GM10847 (cell line): ENCODE measurements around the gene KCNH8.

ENCODE experiments used
- POLR2A ChIP-seq: IDR thresholded peaks from 2 replicates; pipeline ENCODE4 v1.6.1; 2011; ENCODE audit not compliant: insufficient read length; ENCODE audit errors: extremely low read depth

Gene KCNH8

DNA sequence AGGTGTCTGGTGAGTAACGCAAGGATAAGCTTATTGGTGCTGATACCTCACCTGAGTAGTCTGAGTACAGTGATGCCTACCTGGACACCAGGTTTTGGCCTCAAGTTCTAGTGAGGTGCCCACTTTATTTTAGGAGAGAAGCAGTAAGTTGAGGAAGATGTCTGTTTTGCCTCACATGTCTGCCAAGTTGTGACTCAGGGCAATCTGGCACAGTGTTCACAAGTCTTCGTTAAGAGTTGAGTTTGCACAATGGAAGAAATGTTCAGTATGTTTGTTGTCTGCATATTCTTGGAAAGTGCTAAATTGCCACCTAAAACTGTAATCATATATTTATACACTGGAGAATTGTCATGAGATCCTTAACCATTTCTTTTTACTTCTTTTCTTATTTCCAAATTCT lies 122.2 kb downstream of the KCNH8 start:
- TF ChIP-seq POLR2A, result no peak

DNA sequence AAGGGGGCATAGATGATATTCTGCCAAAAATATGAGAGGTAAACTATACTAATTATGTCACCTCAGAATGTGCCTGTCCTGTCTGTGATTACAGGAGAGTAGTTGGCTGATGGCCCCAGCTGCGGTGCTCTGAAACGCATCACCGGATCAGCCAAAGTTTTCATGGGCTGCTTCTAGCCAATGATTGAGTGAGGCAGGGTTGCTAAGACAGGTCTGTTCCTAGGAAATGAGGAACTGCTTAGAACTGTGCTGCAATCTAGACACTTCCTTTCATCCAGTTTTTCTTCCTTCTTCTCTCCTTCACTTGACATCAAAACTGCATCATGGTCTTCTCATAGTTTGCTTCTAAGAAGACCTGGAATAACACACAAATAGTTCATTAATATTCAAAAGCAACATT lies 124.0 kb downstream of the KCNH8 start:
- TF ChIP-seq POLR2A, result no peak

DNA sequence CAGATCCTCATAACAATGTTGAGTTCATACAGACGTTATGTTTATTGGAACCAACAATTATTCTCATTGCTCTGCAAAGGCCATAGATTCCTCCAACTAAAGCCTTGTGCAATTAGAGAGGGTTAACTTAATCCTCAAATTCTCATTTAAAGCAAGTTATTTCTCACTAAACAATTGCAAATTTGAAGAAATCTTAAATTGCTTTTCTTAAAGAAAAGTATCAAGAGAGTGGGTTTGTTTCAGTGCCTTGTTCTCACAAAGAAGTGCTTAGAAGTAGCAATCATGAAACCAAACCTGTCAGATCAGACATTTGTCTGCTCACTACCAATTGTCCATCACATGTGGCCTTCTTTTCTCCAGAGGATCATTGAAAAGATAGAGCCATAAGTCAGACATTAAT lies 124.8 kb downstream of the KCNH8 start:
- TF ChIP-seq POLR2A, result no peak

DNA sequence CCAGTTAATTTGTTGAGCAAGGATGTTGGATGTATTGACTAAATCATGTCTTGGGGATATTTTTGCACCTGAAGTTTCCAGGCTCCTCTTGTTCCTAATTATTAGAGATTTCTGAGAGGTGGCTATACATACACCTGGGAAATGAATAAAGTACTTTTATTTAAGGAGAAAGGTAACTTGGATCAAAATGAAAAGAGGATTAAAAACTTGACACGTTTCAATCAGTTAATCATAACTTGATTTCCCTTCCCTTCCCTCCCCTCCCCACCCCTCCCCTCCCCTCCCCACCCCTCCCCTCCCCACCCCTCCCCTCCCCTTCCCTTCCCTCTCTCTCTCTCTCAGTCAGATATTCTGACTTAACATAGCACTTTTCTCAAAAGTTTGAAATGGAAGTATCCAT lies 126.3 kb downstream of the KCNH8 start:
- no peak for TF ChIP-seq POLR2A

DNA sequence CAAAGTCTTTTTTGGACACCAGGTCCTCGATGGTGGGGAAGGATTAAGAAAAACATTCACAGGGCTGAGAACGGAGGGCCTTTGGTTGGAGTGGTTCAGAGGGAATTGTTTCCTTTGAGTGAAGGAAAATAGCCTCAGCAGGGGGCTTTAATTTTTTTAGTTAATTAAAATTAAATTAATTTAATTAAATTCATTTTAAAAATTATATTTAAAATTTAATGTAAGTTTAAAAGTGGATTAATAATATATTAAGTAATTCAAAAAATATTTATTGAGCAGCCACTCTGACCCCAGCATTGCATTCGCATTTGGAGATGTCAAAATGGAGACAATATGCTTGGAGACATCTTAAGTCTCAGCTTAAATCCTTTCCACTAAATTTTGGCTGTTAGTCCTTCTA lies 136.7 kb downstream of the KCNH8 start:
- no peak for TF ChIP-seq POLR2A

DNA sequence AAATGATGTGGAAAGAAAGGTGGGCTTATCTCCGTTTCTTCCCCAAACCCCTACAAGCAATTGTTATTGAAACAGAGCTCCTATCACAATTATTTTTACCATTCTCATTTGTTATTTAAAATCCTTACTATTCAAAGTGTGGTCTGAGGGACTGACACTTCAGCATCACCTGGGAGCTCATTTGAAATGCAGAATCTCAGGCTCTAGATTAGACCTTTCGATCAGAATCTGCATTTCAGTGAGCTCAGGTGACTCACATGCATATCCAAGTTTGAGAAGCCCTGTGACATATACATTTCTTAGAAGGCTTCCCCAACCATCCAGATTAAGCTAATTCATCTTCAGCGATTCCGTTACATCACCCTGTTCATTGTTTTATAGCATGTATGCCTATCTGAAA lies 145.0 kb downstream of the KCNH8 start:
- TF ChIP-seq POLR2A, result no peak

DNA sequence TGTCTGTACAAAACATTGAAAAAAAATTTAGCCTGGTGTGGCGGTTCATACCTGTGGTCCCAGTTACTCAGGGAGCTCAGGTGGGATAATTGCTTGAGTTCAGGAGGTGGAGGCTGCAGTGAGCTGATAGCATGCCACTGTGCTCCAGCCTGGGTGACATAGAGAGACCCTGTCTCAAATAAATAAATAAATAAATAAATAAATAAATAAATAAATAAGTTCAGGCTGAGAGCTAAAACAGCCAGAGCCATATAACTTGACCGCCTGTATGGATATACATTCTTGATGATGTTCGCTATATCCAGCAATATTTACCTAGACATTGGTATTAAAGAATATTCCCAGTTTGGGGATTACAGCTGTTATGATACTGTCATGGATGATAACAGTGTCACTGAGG lies 146.9 kb downstream of the KCNH8 start:
- no peak for TF ChIP-seq POLR2A

DNA sequence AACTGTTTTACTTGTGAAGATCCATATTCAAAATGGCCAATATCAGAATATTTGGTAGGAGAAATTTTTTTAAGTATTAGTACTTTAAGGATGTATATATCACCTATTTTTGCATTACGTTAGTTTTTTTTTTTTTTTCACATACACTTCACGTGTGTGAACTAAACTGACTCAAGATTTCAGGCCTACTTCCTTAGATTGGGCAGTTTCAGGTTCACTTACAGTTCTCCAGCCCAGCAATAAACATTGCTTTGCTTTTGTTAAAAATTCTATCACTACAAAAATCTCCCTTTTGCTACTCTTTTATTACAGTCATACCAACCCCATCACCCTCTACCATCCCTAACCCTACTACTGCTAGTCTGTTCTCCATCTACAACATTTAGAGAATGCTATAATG lies 183.6 kb downstream of the KCNH8 start:
- no peak for TF ChIP-seq POLR2A

DNA sequence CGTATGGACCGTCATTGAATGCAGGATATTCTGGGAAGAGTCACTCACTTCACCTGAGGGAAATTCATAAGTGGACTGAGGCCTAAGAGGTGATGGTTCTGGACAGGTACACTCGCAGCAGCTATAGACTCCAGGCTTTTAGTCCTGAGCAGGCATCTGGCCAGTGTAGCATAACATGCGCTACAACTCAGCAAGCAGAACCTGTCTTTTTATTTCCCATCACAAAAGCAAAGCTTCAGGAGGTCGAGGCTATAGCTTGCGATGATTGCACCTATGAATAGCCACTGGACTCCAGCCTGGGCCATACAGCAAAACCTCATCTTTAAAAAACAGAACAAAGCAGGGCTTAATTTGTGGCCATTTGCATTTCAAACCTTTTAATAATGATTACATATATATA lies 185.8 kb downstream of the KCNH8 start:
- no peak for TF ChIP-seq POLR2A

DNA sequence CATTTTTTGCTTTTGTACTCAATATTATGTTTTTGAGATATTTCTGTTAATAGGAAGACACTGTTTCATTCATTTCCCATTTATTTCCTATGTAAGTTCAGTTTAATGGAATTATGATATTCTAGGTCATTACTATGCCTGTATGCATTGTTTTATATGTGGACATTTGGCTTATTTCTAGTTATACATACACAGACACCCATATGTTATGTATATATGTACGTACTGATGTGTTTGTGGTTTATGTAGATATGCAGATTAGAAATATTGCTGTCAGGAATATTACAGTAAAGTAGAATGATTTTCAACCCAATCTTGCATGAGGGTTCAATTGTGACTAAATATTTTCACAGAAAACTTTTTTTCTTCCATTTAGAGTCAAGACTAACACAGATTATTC lies 190.5 kb downstream of the KCNH8 start:
- TF ChIP-seq POLR2A, result no peak

DNA sequence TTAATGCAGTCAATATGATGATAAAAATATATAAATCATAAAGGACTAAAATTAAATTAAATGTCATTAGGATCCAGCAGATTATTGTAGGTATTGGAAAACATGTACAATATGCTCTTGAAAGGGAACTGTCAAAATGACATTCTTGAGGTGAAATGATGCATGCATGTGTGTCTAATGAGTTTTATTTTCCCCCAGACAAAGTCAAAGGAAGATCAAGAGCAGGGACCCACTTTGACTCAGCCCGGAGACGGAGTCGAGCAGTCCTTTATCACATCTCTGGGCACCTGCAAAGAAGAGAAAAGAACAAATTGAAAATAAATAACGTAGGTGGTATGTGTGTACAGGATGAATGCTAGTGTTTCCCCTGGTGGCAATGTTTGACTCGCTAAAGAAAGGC lies 194.1 kb downstream of the KCNH8 start:
- TF ChIP-seq POLR2A, result no peak

DNA sequence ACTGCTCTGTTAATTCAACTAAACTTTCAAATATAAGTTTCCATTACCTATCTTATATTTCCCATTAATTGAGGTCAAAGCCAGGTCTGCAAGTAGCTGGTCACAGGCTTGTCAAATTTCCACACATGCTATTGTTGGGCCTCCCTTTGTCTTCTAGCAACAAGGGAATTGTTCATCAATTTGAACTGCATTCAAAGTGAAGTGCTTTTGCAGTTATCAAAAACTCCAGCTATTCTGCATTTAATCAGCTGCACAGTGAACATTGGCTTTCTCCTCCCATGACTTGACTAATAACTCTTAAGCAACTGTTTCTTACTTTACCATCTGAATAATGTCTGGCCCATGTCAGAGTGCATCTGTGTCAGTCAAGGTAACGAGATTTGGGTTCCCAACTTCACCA lies 198.4 kb downstream of the KCNH8 start:
- TF ChIP-seq POLR2A, result no peak

DNA sequence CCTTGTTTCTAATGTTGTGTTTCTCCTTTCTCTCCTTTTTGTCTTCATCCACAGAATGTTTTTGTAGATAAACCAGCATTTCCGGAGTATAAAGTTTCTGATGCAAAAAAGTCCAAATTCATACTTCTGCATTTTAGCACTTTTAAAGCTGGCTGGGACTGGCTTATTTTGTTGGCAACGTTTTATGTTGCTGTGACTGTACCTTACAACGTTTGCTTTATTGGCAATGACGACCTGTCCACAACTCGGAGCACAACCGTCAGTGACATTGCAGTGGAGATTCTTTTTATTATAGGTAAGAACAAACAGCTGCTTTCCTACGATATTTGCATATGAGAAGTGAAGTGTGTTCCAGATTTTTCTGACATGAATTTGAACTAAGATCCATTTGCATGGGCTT lies 199.4 kb downstream of the KCNH8 start:
- TF ChIP-seq POLR2A, result no peak

DNA sequence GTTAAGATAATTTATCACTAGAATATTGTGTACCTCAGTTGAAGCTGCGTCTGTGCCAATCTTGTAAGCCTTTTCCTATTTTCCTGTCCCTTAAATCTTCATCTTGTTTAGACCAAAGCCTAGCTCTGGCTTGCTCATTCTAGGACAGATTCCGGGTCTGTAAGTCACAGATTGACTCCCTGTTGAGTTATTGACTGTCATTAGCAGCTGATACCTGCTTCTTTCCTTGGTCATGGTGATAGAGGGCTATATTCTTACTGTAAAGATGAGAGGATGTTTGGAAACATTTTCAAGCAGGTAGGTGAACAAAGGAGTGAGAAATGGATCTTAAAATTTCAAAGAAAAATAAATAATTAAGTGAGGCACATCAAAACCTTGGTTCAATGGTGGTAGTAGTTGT lies 200.2 kb downstream of the KCNH8 start:
- no peak for TF ChIP-seq POLR2A

DNA sequence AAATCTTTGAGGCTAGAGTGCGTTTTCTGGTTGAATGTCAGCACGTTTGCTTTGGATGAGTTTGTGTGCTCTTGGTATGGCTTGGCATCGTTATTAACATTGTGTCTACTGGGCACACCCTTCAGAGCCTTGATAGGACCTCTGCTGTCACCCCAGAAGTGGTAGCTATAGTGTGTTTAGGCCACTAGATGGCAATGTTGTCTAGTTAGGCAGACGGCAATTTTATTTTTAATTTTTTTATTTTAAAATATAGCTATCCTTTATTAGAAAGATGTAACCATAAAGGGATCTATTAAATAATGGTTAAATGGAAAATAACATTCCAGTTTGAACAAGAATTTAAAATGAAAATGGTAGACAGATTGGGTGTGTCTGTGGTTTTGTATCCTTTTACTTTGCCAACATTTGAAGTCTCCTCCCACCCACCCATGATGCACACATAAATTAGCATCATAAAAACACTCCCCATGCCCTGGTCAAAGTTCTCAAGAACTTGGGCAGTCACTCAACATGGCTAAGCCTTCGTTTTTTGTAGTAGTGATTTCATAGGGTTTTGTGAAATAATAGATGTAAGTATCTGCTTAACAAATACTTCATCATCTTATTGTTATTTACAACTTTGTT lies 200.7 kb downstream of the KCNH8 start:
- TF ChIP-seq POLR2A, result no peak

DNA sequence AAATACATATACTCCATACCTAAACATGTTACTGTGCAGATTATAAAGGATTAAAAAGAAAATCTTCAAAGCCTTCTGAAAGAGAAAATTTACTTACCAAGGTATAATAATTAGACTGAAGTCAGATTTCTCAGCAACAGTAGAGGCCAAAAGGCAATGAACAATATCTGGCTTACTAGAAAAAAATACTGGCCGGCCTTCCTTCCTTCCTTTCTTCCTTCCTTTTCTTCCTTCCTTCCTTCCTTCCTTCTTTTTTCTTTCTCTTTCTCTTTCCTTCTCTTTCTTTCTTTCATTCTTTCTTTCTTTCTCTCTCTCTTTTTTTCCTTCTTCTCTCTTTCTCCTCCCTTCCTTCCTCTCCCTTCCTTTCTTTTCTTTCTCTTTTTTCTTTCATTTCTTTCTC lies 209.6 kb downstream of the KCNH8 start:
- no peak for TF ChIP-seq POLR2A

DNA sequence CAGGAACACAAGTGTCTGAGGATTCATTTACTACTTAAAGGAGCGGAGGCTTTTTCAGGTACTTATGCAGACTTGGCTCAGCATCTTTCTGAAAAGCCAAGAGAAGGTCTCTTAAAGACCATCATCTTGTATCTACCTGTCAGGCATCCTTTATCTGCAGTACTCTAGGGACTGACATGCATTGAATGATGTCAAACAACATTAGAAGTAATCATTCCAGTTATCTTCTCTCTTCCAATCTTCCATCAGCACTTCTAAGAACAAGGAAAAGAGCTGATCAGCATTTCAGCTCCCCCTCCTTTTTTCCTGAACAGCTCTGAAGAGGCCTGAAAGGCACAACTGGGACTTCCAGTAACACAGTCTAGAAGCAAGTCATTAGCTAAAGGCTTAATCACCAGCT lies 214.8 kb downstream of the KCNH8 start:
- no peak for TF ChIP-seq POLR2A

DNA sequence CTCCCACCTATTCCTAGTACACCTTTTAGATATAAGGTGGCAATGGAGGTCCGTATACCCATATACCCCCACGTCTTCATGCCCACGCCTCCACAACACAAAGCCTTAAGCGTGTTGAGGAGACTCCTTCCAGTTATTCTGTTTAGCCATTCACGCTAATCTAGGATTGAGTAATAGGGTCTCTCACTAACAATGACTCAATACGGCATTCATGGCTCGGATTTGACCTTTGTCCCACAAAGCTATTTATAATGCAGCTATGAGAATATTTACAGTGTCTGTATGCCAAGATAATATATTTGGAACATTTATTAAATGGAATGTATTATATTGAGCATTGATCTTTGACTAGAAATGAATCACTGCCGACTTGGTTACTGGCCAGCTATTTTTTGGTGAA lies 215.8 kb downstream of the KCNH8 start:
- TF ChIP-seq POLR2A, result no peak

DNA sequence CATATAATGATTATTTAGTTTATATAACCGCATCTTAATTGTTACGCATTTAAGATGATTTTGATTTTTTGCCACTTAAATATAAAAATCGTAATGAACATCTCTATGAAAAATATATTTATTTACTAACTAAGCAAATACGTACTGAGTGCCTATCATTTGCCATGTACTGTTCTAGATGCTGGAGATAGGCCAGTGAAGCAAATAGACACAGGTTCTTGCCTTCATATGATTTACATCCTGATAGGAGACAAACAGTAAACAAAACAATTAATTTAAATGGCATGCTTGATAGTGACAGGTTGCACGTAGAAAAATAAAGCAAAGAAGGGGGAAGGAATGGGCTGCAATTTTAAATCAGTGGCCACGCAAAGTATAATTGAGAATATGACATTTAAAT lies 217.2 kb downstream of the KCNH8 start:
- no peak for TF ChIP-seq POLR2A

DNA sequence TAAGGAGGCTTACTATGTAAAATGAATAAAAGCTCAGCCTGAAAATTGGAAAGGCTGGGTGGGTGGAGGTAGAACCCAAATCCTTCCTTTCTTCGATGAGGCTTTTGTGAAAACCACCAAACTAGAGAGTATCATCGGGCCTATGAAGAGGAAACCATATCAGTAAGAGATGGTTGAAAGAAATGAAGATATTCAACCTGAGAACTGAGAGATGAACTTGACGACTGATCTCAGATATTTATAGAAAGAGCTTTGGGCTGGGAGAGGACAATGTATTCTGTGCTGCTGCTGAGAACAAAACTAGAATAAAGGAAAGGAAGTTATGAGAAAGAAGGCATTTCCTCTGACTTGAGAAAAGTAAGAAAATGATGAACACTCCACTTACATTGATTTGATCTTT lies 236.6 kb downstream of the KCNH8 start:
- no peak for TF ChIP-seq POLR2A
